Islet precursor cell (in vitro differentiated cells): ENCODE measurements around the gene NME5.
"Not testable (repeated sequence)": the region's sequence is repeated elsewhere in the genome, so short reads cannot be mapped to it uniquely, and the experiment has no call there.

Source experiments
- DNase-seq: peaks from one replicate; pipeline ENCODE4 v3.0.0-alpha.2; 2018

Gene NME5

DNA sequence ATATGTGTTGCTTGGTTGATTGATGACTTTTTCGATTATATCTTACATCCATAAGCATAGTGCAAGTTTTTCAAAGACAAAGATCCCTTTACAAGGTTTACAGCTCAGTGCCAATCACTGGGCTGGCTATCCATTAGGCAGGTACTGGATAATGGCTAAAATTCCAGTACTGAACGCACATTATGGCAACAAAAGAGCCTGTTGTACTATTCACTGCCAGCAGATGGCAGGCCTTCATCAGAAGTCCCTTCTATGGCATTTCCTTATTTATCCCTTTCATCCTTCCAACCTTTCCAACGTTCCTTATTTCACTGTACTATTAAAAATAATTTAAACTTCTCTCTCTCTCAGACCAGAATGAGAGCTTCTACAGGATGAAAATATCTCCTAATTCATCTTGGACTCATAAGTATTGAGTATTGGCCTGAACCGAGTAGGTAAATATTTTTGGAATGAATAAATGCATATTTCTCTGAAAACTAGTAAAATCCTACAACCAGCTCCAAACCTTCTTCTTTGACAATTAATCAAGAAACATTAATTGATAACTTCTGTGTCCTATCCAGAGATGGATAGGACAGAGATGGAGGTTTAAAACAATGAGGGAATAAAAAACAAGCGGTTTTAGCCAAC is 62.0 kb downstream of the NME5 start:
- peak; percentile 70 for DNase-seq

DNA sequence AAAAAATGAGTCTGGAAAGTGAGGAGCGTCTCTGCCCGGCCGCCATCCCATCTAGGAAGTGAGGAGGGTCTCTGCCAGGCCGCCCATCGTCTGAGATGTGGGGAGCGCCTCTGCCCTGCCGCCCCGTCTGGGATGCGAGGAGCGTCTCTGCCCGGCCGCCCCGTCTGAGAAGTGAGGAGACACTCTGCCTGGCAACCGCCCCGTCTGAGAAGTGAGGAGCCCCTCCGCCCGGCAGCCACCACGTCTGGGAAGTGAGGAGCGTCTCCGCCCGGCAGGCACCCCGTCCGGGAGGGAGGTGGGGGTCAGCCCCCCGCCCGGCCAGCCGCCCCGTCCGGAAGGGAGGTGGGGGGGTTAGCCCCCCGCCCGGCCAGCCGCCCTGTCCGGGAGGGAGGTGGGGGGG is 69.2 kb downstream of the NME5 start:
- not testable (repeated sequence) for DNase-seq

DNA sequence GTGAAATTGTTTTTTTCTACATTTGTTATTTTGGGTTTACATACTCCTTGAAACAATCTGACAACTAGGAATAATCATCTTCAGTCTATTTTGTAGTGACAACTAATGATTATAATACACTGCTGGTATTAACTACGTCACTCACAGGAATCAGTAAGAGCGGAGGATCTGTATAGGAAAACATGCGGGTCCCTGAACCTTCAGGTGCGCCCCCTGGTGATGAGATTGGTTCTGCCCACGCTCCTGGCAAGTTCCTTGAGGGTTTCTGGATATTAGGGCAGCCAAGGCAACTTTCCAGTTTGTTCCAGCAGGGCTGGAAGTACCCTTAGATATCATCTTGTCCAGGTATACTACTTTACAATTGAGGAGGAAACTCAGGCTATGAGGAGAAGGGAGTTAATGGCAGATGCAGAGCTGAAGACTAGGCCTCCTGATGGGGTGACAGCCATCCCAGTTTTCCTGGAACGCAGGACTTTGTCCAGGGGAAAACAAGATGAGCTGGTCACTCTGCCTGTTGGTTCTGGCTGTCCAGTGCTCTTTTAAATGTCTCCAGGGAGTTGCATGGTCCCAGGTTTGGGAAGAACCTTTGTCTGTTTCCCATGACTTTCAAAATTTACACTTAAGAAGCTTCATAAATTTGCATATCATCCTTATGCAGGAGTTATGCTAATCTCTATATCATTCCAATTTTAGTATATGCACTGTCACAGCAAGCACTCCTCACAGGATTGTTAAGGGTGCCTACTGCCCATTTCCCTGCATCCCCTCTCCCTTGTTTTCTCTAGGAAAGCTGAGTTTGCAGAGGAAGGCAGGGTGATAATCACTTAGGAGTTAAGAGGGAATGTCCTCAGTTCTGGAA is 70.3 kb downstream of the NME5 start:
- DNase-seq, result peak; percentile 84

DNA sequence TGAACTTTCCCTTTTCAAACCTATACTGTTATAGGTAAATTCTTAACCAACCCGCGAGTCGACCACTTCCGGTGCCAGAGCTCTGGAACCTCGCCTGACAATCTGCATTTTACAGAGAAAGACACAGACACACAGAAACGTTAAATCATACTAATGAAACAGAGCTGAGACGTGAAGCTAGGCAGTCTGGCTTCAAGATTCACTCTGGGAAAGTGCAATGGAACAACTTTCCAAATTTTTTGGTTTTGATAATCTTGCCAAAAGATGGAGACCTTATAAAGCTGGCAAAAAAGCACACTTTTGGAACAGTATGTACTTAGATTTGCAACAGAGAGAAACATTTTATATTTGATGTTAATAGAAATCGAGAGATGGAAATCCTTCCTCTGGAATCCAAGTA is 71.3 kb downstream of the NME5 start:
- DNase-seq, result no peak
